Fibroblast of lung (primary cell): ENCODE data around the gene CHRM1.

Experiments used
- EZH2 ChIP-seq: IDR thresholded peaks from 2 replicates; pipeline ENCODE4 v1.5.1; 2012; ENCODE audit warnings: low read length, control low read depth, mild to moderate bottlenecking; ENCODE audit errors: missing control alignments
- TF ChIP-seq, protein P1 (sequence below), 2 donors: IDR thresholded peaks in 1 of 2; conservative IDR thresholded peaks in 1 of 2; 1 replicate in 1 of 2; 2 replicates in 1 of 2; pipeline ENCODE4 v1.5.1; 2011 to 2012; ENCODE audit warnings: low read length in 2 of 2, control low read depth in 1 of 2, inconsistent platforms in 1 of 2, low read depth in 1 of 2, mild to moderate bottlenecking in 1 of 2

DNA sequence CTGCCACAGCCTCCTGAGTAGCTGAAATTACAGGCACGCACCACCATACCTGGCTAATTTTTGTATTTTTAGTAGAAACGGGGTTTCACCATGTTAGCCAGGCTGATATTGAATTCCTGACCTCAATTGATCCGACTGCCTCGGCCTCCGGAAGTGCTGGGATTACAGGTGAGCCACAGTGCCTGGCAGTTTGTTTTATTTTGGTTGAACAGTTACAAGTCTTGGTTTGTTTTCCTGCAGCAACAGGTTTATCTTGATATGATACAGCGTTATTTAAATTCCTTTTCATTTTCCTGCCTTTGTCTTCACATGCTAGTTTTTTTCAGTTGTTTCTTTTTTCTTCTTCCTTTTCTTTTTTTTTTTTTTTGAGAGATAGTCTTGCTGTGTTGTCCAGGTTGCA lies 44.5 kb downstream of the CHRM1 start:
- no peak for TF ChIP-seq EZH2
- TF ChIP-seq, protein P1, sequence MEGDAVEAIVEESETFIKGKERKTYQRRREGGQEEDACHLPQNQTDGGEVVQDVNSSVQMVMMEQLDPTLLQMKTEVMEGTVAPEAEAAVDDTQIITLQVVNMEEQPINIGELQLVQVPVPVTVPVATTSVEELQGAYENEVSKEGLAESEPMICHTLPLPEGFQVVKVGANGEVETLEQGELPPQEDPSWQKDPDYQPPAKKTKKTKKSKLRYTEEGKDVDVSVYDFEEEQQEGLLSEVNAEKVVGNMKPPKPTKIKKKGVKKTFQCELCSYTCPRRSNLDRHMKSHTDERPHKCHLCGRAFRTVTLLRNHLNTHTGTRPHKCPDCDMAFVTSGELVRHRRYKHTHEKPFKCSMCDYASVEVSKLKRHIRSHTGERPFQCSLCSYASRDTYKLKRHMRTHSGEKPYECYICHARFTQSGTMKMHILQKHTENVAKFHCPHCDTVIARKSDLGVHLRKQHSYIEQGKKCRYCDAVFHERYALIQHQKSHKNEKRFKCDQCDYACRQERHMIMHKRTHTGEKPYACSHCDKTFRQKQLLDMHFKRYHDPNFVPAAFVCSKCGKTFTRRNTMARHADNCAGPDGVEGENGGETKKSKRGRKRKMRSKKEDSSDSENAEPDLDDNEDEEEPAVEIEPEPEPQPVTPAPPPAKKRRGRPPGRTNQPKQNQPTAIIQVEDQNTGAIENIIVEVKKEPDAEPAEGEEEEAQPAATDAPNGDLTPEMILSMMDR (conservative IDR thresholded peaks at IDR 0.05 in 1 of 2, IDR thresholded peaks at IDR 0.05 in 1 of 2; ENCODE audit: low read depth in 1 of 2, low read length in 2 of 2), result no peak
